HG03460 (cell line): ENCODE results near the gene SAMD4A.
"Not testable (repeated sequence)": the region's sequence is repeated elsewhere in the genome, so short reads cannot be mapped to it uniquely, and the experiment has no call there.

ENCODE experiments used
- ATAC-seq: cut with Tn5 transposase; IDR thresholded peaks from one replicate; pipeline ENCODE4 v1.9.1; 2021; ENCODE audit not compliant: unreplicated experiment

The SAMD4A gene

DNA sequence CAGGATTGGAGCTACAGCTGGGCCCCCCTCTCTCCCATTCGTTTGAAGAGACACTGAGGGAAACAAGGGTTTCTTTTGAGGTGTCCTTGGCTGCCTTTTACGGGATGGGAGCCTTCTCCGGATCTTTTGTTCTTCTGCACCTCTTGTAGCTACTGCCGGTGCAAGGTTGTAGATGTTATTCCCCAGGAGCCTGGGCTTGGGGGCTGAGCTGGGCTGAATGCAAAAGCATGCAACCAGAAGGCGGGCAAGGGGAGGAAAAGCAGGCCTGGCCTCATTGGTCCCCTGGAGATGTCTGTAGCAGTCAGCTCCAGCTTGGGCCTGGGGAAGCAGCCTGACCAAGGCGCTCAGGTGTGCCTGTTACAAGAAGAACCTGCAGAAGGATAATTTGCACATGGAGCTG is 225.4 kb downstream of the SAMD4A start:
- ATAC-seq, result no peak

DNA sequence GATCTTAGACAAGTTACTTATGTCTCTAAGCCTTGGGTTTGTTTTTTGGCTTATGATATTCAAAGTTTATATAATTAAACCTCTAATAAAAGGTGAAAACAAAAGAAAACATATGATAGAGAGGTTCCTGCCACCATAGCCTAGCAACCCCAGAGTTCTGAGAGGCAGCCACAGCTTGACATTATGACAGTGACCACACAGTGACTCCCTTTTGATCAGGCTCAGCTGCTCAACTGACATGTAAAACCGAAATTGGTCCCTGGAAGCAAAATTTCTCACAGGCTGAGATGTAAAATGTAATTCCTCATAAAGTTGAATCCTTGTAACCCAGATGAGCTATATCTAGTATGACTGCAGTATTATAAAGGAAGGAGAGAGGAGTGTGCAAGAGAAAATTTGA is 227.2 kb downstream of the SAMD4A start:
- ATAC-seq, result no peak

DNA sequence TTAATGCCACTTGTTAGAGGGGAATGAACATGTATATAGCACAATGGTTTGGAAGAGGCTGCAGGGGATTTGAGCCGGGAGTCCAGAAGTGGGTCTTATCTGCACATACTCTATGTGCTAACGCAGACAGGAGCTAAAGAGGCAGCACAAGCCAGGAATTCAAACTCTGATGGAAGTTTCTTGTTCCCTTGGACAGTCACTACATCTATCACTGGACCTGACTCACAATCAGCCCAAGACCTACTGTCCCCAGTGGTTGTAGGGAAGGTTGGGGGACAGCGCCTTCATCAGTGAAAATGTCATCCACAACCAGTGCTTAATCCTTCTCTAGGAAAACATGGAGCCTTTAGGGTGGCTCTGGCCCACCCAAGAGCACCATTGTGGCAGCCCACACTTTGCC is 227.9 kb downstream of the SAMD4A start:
- ATAC-seq, result no peak

DNA sequence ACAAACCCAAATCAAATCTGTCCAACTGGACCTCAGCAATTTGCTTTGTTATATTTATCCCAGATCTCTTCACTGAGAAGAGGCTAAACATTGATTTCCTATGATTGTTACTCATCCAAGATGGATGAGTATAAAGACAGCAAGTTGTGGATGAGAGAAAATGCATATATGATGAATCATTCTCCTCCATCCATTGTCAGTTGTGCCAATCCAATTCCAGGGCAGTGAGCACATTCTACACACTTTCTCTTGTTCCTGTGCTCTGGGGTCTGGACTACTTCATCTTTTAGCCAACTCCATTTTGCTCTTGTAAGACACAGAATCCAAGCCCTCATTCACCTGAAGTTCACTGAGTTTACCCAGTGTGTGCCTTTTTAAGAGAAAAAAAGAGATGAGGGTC is 230.0 kb downstream of the SAMD4A start:
- no peak for ATAC-seq

DNA sequence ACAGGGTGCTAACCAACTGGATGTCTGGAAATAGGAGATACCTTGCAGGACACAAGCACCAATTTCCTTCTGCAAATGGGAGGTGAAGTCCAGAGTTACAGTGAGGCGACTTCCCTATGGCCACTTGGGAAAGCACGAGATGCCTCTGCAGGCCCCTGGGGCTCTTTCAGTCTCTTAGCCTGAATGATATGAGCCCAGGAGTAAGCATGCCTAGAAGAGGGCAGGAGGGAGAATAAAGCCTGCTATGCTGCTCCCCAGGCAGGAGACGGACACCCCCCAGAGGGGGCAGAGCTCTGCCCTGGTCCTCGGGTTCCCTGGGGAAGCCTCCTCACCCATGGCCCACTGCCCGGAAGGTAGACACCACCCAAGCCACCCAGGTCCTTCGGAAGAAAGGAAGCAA is 230.6 kb downstream of the SAMD4A start:
- no peak for ATAC-seq

DNA sequence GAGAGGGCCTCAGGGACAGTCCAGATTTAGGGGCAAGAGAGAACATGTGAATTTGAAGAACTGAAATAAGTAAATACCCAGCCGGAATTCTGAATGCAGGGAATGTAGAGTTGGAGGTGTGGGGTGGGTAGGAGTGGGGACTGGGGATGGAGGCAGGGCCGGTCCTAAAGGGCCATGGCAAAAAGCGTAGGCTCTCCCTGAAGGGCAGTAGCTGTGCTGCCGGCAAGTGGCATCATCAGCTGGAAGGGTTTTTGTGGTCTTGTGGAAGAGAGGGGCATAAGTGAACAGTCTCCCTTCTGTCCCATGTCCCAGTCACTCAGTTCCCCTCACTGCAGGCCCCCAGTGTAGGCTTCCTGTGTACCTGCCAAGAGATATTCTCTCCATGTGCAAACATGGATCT is 231.1 kb downstream of the SAMD4A start:
- ATAC-seq, result no peak

DNA sequence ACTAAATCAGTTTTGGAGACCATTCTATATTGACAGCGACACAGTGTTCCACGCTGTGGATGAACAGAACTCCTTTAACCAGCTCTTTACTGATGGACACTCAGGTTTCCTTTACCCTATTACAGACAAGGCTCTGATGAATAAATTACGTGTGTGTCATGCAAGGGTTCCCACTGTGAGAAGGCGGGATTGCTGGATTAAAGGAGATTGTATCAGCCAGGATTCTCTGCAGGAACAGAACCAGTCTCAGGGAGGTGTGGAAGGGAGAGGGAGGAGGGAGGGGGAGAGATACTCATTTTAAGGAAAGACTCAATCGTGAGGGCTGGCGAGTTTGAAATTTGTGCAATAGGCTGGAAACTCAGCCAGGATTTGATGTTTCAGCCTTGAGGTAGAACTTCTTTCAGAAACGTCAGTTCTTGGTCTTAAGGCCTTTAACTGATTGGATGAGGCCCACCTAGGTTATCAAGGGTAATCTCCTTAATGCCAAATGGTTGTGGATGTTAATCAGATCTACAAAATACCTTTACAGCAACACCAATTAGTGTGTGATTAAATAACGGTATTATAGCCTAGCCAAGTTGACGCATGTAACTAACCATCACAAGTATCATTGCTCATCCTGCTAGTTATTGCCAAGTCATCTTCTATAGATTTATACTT is 231.7 kb downstream of the SAMD4A start:
- ATAC-seq, result no peak

DNA sequence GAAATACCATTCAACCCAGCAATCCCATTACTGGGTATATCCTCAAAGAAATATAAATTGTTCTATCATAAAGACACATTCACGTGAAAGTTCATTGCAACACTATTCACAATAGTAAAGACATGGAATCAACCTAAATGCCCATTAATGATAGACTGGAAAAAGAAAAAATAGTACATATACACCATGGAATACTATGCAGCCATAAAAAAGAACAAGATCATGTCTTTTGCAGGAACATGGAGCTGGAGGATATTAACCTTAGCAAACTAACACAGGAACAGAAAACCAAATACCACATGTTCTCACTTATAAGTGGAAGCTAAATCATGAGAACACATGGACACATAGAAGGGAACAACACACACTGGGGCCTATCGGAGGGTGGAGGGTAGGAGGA is 234.6 kb downstream of the SAMD4A start:
- ATAC-seq, result not testable (repeated sequence)

DNA sequence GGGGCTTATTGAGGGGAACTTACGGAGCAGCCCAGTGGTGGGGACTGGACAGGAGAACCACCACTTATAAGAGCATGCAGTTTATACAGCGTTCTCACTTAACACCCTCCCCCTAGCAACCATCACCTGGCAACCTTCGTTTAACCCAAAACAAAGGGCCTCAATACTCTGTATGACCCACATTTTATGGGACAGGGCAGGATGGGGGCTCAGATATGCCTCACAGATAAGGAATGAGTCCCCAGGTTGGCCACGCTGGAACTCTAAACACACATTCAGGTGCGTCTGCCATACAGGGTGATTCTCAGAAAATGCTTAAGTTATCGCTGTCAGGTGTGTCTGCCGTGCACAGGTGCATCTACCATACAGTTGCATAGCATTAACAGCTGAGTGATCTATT is 236.5 kb downstream of the SAMD4A start:
- ATAC-seq, result no peak

DNA sequence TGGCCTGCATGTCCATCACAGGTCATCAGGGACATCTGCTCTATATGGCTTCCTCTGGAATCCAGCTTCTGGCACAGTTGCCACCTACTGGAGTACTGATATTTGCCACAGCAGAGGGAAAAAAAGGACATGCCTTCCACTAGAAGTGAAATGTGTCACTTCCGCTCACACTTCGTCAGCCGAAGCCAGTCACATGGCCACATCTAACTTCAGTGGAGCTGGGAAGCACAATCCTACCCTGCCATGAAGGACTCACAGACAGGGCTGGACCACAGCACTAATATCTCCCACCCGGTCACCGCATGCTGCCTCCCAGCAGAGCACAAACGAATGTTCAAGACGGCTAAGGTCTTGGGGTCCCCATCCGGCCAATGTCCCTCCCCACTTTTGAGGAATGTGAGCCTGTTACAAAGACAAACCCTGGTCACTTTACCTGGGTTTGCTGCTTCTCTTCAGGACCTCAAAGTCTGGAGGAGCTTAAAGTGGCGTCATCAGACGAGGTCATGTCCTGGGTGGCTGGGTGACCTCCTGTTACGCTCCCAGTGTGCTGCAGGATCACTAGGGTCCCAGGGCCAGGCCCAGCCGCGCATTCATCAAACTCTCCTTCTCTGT is 237.1 kb downstream of the SAMD4A start:
- no peak for ATAC-seq

DNA sequence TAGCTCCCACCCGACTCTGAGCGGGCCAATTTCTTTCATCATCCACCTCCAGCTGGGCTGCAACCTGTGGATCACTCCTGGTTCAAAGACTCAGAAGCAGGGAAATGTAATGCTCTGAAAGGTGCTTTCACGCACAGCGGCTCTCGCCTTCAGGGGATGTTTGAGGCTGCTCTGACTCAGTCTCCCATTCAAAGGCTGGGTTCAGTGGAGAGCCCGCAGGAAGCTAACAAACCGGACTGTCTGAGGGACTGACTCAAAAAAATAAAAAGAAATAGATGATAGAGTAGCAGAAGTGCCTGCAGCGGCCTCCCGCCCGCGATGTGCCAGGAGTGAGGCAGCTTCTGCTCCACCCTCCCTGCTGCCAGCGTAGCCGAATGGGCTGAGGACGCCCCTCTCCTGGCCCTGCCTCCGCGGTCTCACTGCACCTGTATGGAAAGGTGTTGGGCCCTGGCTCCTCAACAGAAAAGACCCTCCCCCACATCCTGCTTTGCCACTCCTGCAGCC is 237.7 kb downstream of the SAMD4A start:
- no peak for ATAC-seq

DNA sequence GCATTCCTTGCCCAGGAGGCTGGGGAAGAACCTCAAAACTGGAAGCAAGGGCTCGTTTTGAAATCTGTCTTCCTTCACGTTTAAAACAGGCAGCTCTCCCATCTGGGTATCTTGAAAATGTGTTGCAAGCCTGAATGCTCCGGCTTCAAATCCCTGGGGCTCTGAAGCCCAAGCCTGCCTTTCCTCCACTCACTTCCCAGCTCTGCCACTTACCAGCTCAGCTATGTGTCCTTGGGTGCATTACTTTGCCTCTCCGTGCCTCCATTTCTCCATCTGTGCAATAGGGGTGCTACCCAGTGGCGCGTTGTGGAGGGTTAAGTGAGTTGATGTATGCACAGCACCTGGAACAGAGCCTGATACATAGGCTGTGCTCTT is 238.1 kb downstream of the SAMD4A start:
- no peak for ATAC-seq

DNA sequence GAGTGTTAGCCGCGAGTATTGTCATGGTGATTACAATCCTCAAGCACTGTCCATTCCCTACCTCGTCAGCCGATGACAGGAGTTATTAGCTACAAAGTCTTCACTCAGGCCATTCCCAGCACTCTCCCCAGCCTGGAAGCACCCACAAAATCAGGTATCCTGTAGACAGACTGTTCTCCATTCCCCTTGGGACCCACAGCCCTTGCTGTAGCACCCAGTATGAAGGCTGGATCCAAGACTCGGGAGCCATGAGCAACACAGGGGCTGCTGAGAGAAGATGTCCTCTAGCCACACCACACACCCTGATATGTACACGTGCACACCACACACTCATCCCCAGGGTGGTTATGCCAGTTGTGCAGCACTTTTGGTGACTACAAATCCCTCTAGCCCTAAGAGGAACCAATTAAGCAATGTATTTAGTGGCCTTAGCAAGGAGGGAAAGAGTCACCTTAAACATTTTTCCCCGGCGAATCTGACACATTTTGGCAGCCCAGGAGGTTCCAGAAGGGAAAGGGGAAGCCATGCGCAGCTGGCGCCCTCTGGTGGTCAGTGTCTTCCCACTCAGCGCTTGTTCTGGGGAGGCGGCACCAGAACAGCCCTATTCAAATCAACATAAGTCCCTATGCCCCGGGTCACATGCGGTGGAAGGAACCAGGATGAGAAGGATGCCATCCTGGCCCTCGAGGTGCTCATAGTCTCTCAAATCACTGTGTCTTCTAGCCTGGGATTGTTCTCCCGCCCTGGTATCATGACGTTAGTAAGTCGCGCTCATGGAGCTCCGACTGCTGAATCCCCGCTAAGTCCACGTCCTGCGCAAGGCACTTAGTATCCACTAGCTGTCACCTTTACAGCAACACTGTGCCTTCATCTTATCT is 238.8 kb downstream of the SAMD4A start:
- peak; percentile 77 for ATAC-seq

DNA sequence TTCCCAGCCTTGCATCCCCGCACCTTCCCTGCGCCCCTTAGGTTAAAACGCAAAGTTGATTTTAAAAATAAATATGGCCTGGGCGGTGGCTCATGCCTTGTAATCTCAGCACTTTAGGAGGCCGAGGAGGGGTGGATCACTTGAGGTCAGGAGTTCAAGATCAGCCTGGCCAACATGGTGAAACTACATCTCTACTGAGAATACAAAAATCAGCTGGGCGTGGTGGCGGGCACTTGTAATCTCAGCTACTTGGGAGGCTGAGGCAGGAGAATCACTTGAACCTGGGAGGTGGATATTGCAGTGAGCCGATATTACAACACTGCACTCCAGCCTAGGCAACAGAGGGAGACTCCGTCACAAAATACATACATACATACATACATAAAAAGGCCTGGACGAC is 239.7 kb downstream of the SAMD4A start:
- no peak for ATAC-seq

DNA sequence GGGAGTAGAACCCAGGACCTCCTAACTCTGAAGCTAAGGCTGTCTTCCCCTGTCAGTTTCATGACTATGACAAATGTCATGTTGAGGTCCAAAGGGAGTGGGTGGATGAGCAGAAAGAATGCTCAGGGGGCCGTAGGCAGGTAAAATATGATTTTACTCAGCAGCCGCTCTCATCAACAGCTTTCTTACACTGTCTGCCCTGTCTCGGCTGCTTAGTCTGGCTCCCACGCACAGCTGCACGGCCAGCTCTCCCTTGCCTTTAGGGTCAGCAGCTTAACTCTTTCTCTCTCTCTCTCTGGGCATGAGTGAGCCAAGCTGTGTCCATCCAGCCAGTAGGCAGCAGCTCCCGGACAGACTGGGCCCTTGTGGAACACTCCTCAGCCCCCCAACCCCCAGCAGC is 240.5 kb downstream of the SAMD4A start:
- ATAC-seq, result no peak

DNA sequence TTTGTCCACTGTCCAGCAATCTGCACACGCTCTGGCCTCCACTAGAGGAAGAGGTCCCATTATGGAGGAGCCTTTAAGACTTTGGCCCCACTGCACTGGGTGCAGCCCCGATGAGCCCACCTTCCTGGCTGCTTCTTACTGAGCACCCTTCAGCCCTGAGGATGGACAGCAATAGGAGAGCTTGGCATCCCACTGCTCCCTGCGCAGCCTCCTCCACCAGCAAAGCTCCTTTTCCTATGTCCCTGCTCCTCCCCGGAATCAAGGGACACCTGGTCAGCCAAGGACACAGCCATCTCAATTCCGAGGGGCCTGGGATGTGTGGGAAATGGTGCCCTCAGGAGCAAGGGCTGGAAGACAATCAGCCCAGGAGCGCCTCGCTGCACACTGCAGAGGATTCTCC is 241.0 kb downstream of the SAMD4A start:
- ATAC-seq, result no peak

DNA sequence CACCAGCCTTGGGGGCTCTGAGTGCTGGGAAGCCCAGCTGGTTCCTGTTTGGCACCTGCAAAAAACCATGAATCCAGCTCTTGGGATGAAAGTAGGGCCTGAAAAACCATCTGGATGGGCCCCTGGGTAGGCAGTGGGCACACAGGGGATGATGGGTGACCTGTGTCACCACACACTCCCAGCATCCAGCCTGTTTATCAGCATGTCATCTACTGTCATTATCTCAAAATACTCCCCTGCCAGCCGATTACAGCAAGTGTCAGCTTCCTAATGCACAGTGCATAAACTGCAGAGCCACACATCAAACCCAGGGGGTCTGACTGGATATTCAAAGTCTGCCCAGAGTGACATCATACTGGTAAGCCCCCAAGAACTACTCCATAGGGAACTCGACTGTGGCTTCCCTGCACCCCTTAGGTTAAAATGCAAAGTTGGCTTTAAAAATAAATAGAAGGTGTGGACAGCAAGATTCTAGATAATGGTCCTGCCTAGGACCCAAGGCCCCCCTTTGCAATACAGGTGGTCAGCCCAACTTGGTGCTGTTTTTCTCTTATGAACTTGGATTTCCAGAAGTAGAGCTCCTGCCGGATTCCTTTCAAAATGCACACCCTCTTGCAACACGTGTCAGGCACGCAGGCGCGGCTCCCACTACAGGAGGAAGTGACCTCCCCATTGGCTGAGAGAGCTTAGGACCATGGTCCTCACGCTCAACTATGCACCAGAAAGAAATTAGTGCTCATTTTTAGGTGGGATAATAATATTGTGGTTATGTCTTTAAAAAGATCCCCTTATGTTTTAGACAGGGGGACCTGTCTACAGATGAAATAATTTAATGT is 241.6 kb downstream of the SAMD4A start:
- no peak for ATAC-seq

DNA sequence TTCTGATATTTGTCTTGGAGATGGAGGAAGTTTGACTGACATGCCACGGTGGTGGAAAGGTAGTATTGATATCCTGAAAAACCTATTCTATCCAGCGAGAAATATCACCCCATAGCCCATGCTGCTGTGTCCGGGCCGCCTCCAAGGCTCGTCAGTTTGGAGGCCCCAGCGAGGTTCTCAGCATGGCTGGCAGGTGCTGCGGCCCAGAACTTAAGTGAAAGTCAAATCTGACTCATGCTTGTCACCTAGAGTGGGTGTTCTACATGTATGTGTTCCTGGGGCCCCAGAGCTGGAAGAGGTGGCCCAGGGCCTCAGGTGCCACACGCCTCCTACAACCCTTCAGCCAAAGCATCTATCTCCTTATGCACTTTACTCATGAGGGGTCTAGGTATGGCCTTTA is 242.8 kb downstream of the SAMD4A start:
- ATAC-seq, result no peak

DNA sequence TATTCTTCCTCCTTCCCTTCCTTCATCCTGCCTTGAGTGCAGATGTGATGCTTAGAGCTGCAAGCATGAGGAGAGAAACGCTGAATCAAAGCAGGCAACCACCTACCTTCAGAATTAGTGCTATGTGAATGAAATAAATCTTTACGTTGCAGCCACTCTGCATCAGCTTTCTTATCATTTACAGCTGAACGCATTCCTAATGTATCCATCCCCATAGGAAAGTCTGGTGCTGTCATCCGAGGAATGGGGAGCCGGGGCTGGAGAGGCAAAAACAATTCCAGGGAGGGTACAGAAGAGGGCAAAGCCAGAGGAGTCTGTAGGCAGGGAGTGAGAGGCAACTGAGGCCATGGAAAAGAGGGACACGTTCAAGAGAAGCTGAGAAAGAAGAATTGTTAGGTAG is 245.7 kb downstream of the SAMD4A start:
- ATAC-seq, result no peak

DNA sequence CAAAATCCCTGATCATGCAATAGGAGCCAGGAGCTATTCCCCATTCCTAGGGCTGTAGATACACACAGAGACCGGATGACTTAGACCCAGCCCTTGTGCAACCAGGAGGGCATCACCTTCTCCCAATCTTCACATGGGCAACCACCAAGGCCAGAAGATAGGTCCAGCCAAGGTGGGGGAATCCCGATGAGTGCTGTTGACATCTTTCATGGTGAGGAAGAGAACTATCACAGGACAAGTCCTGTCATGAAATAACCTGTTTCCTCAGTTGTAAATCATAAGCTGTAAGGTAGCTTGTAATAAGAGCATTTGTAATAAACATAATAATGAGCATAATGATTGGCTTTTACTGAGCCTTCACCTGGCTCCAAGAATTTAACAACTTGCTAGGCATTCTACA is 246.2 kb downstream of the SAMD4A start:
- ATAC-seq, result no peak

DNA sequence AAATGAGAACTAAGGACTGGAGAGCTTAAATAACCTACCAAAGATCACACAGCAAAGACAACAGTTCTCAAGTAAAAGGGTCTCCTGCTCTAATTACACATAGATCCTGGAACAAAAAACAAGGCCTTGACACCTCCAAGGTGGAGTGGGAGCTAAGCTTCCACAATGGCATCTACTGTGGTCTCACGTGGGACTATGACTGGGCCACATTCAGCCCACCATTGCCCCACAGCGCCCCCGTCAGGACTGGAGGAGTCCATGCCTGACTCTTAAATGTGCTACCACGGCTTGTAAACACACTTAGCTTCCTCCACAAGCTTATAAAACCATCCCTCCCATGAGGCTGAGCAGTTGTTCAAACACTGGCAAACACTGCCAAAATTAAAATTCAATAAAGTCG is 247.1 kb downstream of the SAMD4A start:
- no peak for ATAC-seq
